HL-60/S4 (cell line): ENCODE results near the gene OR2T10.
"Not testable (repeated sequence)": the region's sequence is repeated elsewhere in the genome, so short reads cannot be mapped to it uniquely, and the experiment has no call there.

Source experiments
- in situ Hi-C: fragments of 300-500 bp; cut with MboI; formaldehyde crosslinking; loops from 2 replicates; pipeline ENCODE4 v1.14.3; 2022; ENCODE audit warnings: low sequenced_read_pairs

The OR2T10 gene

GRCh38 chr1:248597589-248597988, at the start of gene OR2T10:
OR2T10 (minus strand) TSS chr1:248597700; CDS start chr1:248593768, 3,932 bp downstream.
- in situ Hi-C loops, result no loop called here

- in situ Hi-C loops, result not testable (repeated sequence)
Observed at GRCh38 chr1:248645178-248645577, 47.7 kb upstream of the OR2T10 start, which contains the start of gene OR2T35. OR2T35 (minus strand) TSS chr1:248645278; CDS start chr1:248639258, 6,020 bp downstream.

- in situ Hi-C loops, result not testable (repeated sequence)
Observed at GRCh38 chr1:248642971-248643651, 45.6 kb upstream of the OR2T10 start.

GRCh38 chr1:248641583-248641982, 44.1 kb upstream of the OR2T10 start:
- in situ Hi-C loops, result not testable (repeated sequence)

GRCh38 chr1:248640906-248641305, 43.4 kb upstream of the OR2T10 start:
- in situ Hi-C loops, result not testable (repeated sequence)

GRCh38 chr1:248639652-248640051, 42.2 kb upstream of the OR2T10 start:
- in situ Hi-C loops, result not testable (repeated sequence)

- in situ Hi-C loops, result not testable (repeated sequence)
Observed at GRCh38 chr1:248636612-248637011, 39.1 kb upstream of the OR2T10 start.

GRCh38 chr1:248634991-248635390, 37.5 kb upstream of the OR2T10 start, which contains the start of gene OR2T11:
OR2T11 (minus strand) TSS chr1:248635091; CDS start chr1:248627128, 7,963 bp downstream.
- in situ Hi-C loops, result not testable (repeated sequence)

- in situ Hi-C loops, result no loop called here
Observed at GRCh38 chr1:248631354-248632008, 34.0 kb upstream of the OR2T10 start.

GRCh38 chr1:248630551-248630950, 33.1 kb upstream of the OR2T10 start:
- in situ Hi-C loops, result no loop called here

GRCh38 chr1:248627971-248628844, 30.7 kb upstream of the OR2T10 start:
- in situ Hi-C loops, result no loop called here

- in situ Hi-C loops, result no loop called here
Observed at GRCh38 chr1:248625971-248626370, 28.5 kb upstream of the OR2T10 start.

GRCh38 chr1:248625166-248625565, 27.7 kb upstream of the OR2T10 start:
- in situ Hi-C loops, result no loop called here

GRCh38 chr1:248622570-248623001, 25.1 kb upstream of the OR2T10 start:
- in situ Hi-C loops, result no loop called here

GRCh38 chr1:248621770-248622169, 24.3 kb upstream of the OR2T10 start:
- in situ Hi-C loops, result no loop called here

- in situ Hi-C loops, result loop anchor here (5.0 kb wide), 1 partner anchor 48 kb away; no protein-coding TSS in a partner anchor
Observed at GRCh38 chr1:248618878-248619277, 21.4 kb upstream of the OR2T10 start.

- in situ Hi-C loops, result loop anchor here (5.0 kb wide), 1 partner anchor 49 kb away; no protein-coding TSS in a partner anchor
Observed at GRCh38 chr1:248618119-248618518, 20.6 kb upstream of the OR2T10 start.

- in situ Hi-C loops, result no loop called here
Observed at GRCh38 chr1:248613742-248614141, 16.2 kb upstream of the OR2T10 start.

GRCh38 chr1:248611883-248612414, 14.4 kb upstream of the OR2T10 start:
- in situ Hi-C loops, result no loop called here

GRCh38 chr1:248610301-248610700, 12.8 kb upstream of the OR2T10 start:
- in situ Hi-C loops, result no loop called here

GRCh38 chr1:248599396-248599795, 1.9 kb upstream of the OR2T10 start:
- in situ Hi-C loops, result no loop called here
